A549 (cell line): ENCODE measurements around the gene DISP3. TPM values are rescaled to one million over a fixed set of nuclear protein-coding genes. Genes with fewer than 3 reads are reported as not detected.

Source experiments
- ATAC-seq, 2 experiments: fragments of 200-7000 bp in 1 of 2; fragments of >200 bp in 1 of 2; cut with Nextera tagmentation in 1 of 2; cut with Tn5 transposase in 1 of 2; 3 replicates each; pipeline versions ENCODE4 v1.8.0 to v1.9.1; 2018 to 2020; ENCODE audit warnings: mild to moderate bottlenecking in 1 of 2, moderate library complexity in 1 of 2
- CTCF ChIA-PET: fragments of 300-600 bp; sonication (Branson Sonifier 250); formaldehyde crosslinking; extraction: SDS; loops from one replicate; lab custom pipeline; 2021; ENCODE audit warnings: antibody characterized with exemption, inconsistent platforms; lab: Yijun Ruan, JAX
- POLR2A ChIA-PET: fragments of 350-600 bp; formaldehyde crosslinking; extraction: SDS; loops from one replicate; lab custom pipeline; 2021; ENCODE audit warnings: antibody characterized with exemption, inconsistent platforms; lab: Yijun Ruan, JAX
- DNase-seq, 2 experiments: peaks; one replicate each; pipeline versions ENCODE4 v3.0.0 to v3.0.0-alpha.2; 2011 to 2016; ENCODE audit warnings: low read depth in 1 of 2, low spot score in 1 of 2
- FAIRE-seq: peaks from 2 replicates; lab custom pipeline; 2011; peaks lifted over from hg19 to GRCh38; lab: Jason Lieb, UNC
- H3K27ac ChIP-seq, 2 experiments: fragments of >200 bp; sonication (Bioruptor Twin); formaldehyde crosslinking; 3 replicates each; pipeline ENCODE4 v1.5.1; 2016 to 2017
- H3K4me1 ChIP-seq: fragments of >200 bp; sonication (Bioruptor Twin); formaldehyde crosslinking; 3 replicates; pipeline ENCODE4 v1.6.1; 2016
- H3K4me2 ChIP-seq: fragments of >200 bp; sonication (Bioruptor Twin); formaldehyde crosslinking; 3 replicates; pipeline ENCODE4 v1.6.1; 2016
- H3K4me3 ChIP-seq: fragments of >200 bp; sonication (Bioruptor Twin); formaldehyde crosslinking; 3 replicates; pipeline ENCODE4 v1.5.1; 2016
- H3K9me3 ChIP-seq: fragments of >200 bp; sonication (Bioruptor Twin); formaldehyde crosslinking; 3 replicates; pipeline ENCODE4 v1.6.1; 2016
- BHLHE40 ChIP-seq: IDR thresholded peaks from 2 replicates; pipeline ENCODE4 v1.6.1; 2012; ENCODE audit warnings: low read depth, low read length, inconsistent platforms
- E2F6 ChIP-seq: IDR thresholded peaks from 2 replicates; pipeline ENCODE4 v1.6.1; 2012; ENCODE audit warnings: low read depth, borderline replicate concordance
- EHMT2 ChIP-seq: fragments of 200-600 bp; sonication (generic); IDR thresholded peaks from 2 replicates; pipeline ENCODE4 v1.6.1; 2016; ENCODE audit warnings: antibody characterized with exemption, low read depth, mild to moderate bottlenecking, moderate library complexity
- ELK1 ChIP-seq: fragments of 150-350 bp; IDR thresholded peaks from 2 replicates; pipeline ENCODE4 v1.6.1; 2014; ENCODE audit warnings: low read depth, mild to moderate bottlenecking, low read length
- EP300 ChIP-seq, 2 experiments: fragments of >200 bp; sonication (Bioruptor Twin); formaldehyde crosslinking; IDR thresholded peaks; 2 replicates in 1 of 2; 3 replicates in 1 of 2; pipeline ENCODE4 v1.6.1; 2016 to 2017
- ESRRA ChIP-seq: fragments of 150-350 bp; IDR thresholded peaks from 2 replicates; pipeline ENCODE4 v1.6.1; 2014; ENCODE audit warnings: mild to moderate bottlenecking, low read length, borderline replicate concordance
- FOSL2 ChIP-seq, 2 experiments: fragments of 450-650 bp in 1 of 2; fragments of >200 bp in 1 of 2; sonication (Bioruptor Twin) in 1 of 2; formaldehyde crosslinking; IDR thresholded peaks; 2 replicates each; pipeline versions ENCODE4 v1.5.0 to v1.6.1; 2016 to 2020; ENCODE audit warnings: mild to moderate bottlenecking in 1 of 2, moderate library complexity in 1 of 2
- GATA3 ChIP-seq: IDR thresholded peaks from 2 replicates; pipeline ENCODE4 v1.6.1; 2012; ENCODE audit warnings: borderline replicate concordance
- HEYL ChIP-seq: fragments of 250-450 bp; sonication (Bioruptor Pico); IDR thresholded peaks from 2 replicates; pipeline ENCODE4 v1.8.0; 2021; ENCODE audit warnings: mild to moderate bottlenecking, moderate library complexity
- HOXA7 ChIP-seq: fragments of 250-450 bp; sonication (Bioruptor Pico); IDR thresholded peaks from 2 replicates; pipeline ENCODE4 v1.5.0; 2020; ENCODE audit warnings: mild to moderate bottlenecking, moderate library complexity
- JUN ChIP-seq, 2 experiments: fragments of >200 bp; sonication (Bioruptor Twin); formaldehyde crosslinking; IDR thresholded peaks; 2 replicates in 1 of 2; 3 replicates in 1 of 2; pipeline ENCODE4 v1.6.1; 2016 to 2017
- JUNB ChIP-seq: fragments of >200 bp; sonication (Bioruptor Twin); formaldehyde crosslinking; IDR thresholded peaks from 2 replicates; pipeline ENCODE4 v1.6.1; 2016
- KDM1A ChIP-seq: fragments of 200-600 bp; sonication (generic); IDR thresholded peaks from 2 replicates; pipeline ENCODE4 v1.6.1; 2016; ENCODE audit warnings: low read depth, mild to moderate bottlenecking
- MAX ChIP-seq: IDR thresholded peaks from 2 replicates; pipeline ENCODE4 v1.6.1; 2012
- MAZ ChIP-seq: fragments of 150-350 bp; IDR thresholded peaks from 2 replicates; pipeline ENCODE4 v1.6.1; 2014; ENCODE audit warnings: antibody characterized with exemption, low read depth, low read length, borderline replicate concordance
- NPAS2 ChIP-seq: fragments of 250-450 bp; sonication (Bioruptor Pico); IDR thresholded peaks from 2 replicates; pipeline ENCODE4 v1.8.0; 2022; ENCODE audit warnings: mild to moderate bottlenecking, moderate library complexity, borderline replicate concordance
- NR3C1 ChIP-seq: fragments of >200 bp; sonication (Bioruptor Twin); formaldehyde crosslinking; IDR thresholded peaks from 3 replicates; pipeline ENCODE4 v1.6.1; 2017
- PBX3 ChIP-seq: IDR thresholded peaks from 2 replicates; pipeline ENCODE4 v1.6.1; 2012
- PHF8 ChIP-seq: fragments of 200-600 bp; sonication (generic); IDR thresholded peaks from 2 replicates; pipeline ENCODE4 v1.6.1; 2016; ENCODE audit warnings: low read depth, mild to moderate bottlenecking, antibody characterized with exemption, moderate library complexity, borderline replicate concordance
- POLR2AphosphoS2 ChIP-seq: conservative IDR thresholded peaks from 2 replicates; pipeline ENCODE4 v1.6.1; 2012; ENCODE audit warnings: low read length, improper control_type of control experiment, inconsistent platforms
- RAD21 ChIP-seq, 2 experiments: fragments of >200 bp in 1 of 2; sonication (Bioruptor Twin) in 1 of 2; formaldehyde crosslinking in 1 of 2; IDR thresholded peaks in 1 of 2; conservative IDR thresholded peaks in 1 of 2; 2 replicates in 1 of 2; 3 replicates in 1 of 2; pipeline ENCODE4 v1.6.1; 2012 to 2018; ENCODE audit warnings: inconsistent platforms in 1 of 2
- RNF2 ChIP-seq: fragments of 200-600 bp; sonication (generic); IDR thresholded peaks from 2 replicates; pipeline ENCODE4 v1.6.1; 2016; ENCODE audit warnings: low read depth, mild to moderate bottlenecking, antibody characterized with exemption, moderate library complexity, borderline replicate concordance
- SREBF2 ChIP-seq: fragments of 450-650 bp; IDR thresholded peaks from 2 replicates; pipeline ENCODE4 v1.6.1; 2014; ENCODE audit warnings: mild to moderate bottlenecking, moderate library complexity
- TFCP2L1 ChIP-seq: fragments of 250-450 bp; sonication (Bioruptor Pico); IDR thresholded peaks from 2 replicates; pipeline ENCODE4 v1.5.0; 2021; ENCODE audit warnings: mild to moderate bottlenecking
- TP53 ChIP-seq: fragments of 250-450 bp; sonication (Bioruptor Pico); IDR thresholded peaks from 2 replicates; pipeline ENCODE4 v1.5.0; 2021; ENCODE audit warnings: mild to moderate bottlenecking, moderate library complexity
- WGBS: methylation state at CpG from one replicate; pipeline ENCODE4 v1.1.6; 2017; ENCODE audit errors: missing lambda C conversion rate; 5-methylcytosine and 5-hydroxymethylcytosine counted together
- polyA plus RNA-seq, 4 experiments: library from polyadenylated mRNA; depleted of rRNA in 3 of 4; stranded (reverse); fragments of >200 nt; fragmentation: RNase III in 1 of 4; extraction: RNeasy Plus Mini Kit Qiagen cat#74134 plus additional on column Dnase treatment in 1 of 4; gene quantifications; 2 replicates in 3 of 4; 3 replicates in 1 of 4; pipeline ENCODE4 v1.2.3, GENCODE V29; 2011 to 2017

DISP3 gene
- polyA plus RNA-seq, 2 of the 4 experiments (the other 2 are of a cell fraction), result 0.09 to 0.22 TPM

GRCh38 chr1:11518016-11518701 lies 39.2 kb downstream of the DISP3 start:
- TF ChIP-seq JUN (IDR thresholded peaks at IDR 0.05), result no peak
- TF ChIP-seq BHLHE40, result no peak
- no peak for TF ChIP-seq SREBF2
- no peak for TF ChIP-seq KDM1A
- no peak for TF ChIP-seq NR3C1
- no peak for TF ChIP-seq GATA3
- no peak for TF ChIP-seq NPAS2
- TF ChIP-seq HEYL (CRISPR knock-in tag), result no peak
- TF ChIP-seq MAX, result no peak
- TF ChIP-seq E2F6, result no peak
- TF ChIP-seq PBX3, result no peak
- TF ChIP-seq TFCP2L1 (CRISPR knock-in tag), result no peak
- TF ChIP-seq JUNB, result no peak
- TF ChIP-seq, all 56 proteins: peak for 0
- ATAC-seq (no peak), FAIRE-seq (no peak), DNase-seq (no peak)
- no peak overlapping the region for H3K4me2 ChIP-seq
- ChIA-PET POLR2A (no interaction called here), CTCF (no interaction called here)
- H3K4me3 ChIP-seq, result no peak overlapping the region
- H3K4me1 ChIP-seq, result no peaks in the 10 kb centered on the region
- WGBS, result 25% methylated on average over 9 of the region's 16 CpGs
- no peaks in the 10 kb centered on the region for H3K9me3 ChIP-seq
- no peak overlapping the region for H3K27ac ChIP-seq

GRCh38 chr1:11518791-11519628 lies 40.1 kb downstream of the DISP3 start:
- H3K27ac ChIP-seq, result no peak overlapping the region
- ATAC-seq, result no peak
- DNase-seq, result no peak
- no peak overlapping the region for H3K4me3 ChIP-seq
- WGBS, result 11% methylated on average over 7 of the region's 18 CpGs
- no peaks in the 10 kb centered on the region for H3K9me3 ChIP-seq
- H3K4me2 ChIP-seq, result no peak overlapping the region
- POLR2A ChIA-PET, result no interaction called here
- TF ChIP-seq TP53 (CRISPR knock-in tag) (no peak), RAD21 (conservative IDR thresholded peaks at IDR 0.05 in 1 of 2, IDR thresholded peaks at IDR 0.05 in 1 of 2) (no peak), EP300 (IDR thresholded peaks at IDR 0.05) (no peak), HEYL (CRISPR knock-in tag) (no peak), EHMT2 (no peak), HOXA7 (no peak), POLR2AphosphoS2 (no peak), ESRRA (no peak), NPAS2 (no peak), RNF2 (no peak), ELK1 (no peak), FOSL2 (IDR thresholded peaks at IDR 0.05) (no peak), FOSL2 (CRISPR knock-in tag; IDR thresholded peaks at IDR 0.05) (no peak), MAZ (no peak), PHF8 (no peak), SREBF2 (no peak), TFCP2L1 (CRISPR knock-in tag) (no peak)
- CTCF ChIA-PET, result no interaction called here
- no peaks in the 10 kb centered on the region for H3K4me1 ChIP-seq
- FAIRE-seq, result no peak
